K562 (cell line): Measurements from ENCODE around the gene POLR3E. TPM values are rescaled to one million over a fixed set of nuclear protein-coding genes. Genes with fewer than 3 reads are reported as not detected.

Experiments
- ATAC-seq: fragments of 200-7000 bp; cut with Tn5 transposase; 3 replicates; pipeline ENCODE4 v1.9.1; 2020; ENCODE audit warnings: moderate library complexity
- BruUV-seq: library from RNA; stranded (reverse); fragments of 400-500 nt; replicated peaks from 2 replicates; lab custom pipeline; 2021; lab: Mats Ljungman, UMichigan
- CTCF ChIA-PET: fragments of 300-600 bp; formaldehyde crosslinking; extraction: SDS; loops from one replicate; lab custom pipeline; 2021; ENCODE audit warnings: low intra/inter-chr PET ratio; lab: Yijun Ruan, JAX
- POLR2A ChIA-PET: fragments of 300-600, 350-650 bp; sonication (Branson Sonifier 250); formaldehyde crosslinking; extraction: SDS; loops from one replicate; lab custom pipeline; 2021; ENCODE audit warnings: antibody characterized with exemption, inconsistent platforms; lab: Yijun Ruan, JAX
- DNase-seq, 4 experiments: peaks; one replicate each; pipeline versions ENCODE4 v3.0.0 to v3.0.0-alpha.2; 2011 to 2018; ENCODE audit warnings: low spot score in 3 of 4, mixed read lengths in 3 of 4; ENCODE audit errors: extremely low read depth in 1 of 4
- FAIRE-seq: peaks from 2 replicates; lab custom pipeline; 2011; peaks lifted over from hg19 to GRCh38; lab: Jason Lieb, UNC
- H2AFZ ChIP-seq: 2 replicates; pipeline ENCODE4 v1.6.0; 2011; ENCODE audit warnings: low read depth, low read length, control low read depth, inconsistent platforms
- H3K27ac ChIP-seq: fragments of 200-600 bp; 3 replicates; pipeline ENCODE4 v1.8.0; 2011; ENCODE audit warnings: low read depth, mild to moderate bottlenecking, control low read depth, inconsistent platforms, low read length, moderate library complexity, mixed read lengths; ENCODE audit errors: extremely low read depth
- H3K27me3 ChIP-seq, 2 experiments: fragments of 300-600 bp in 1 of 2; 2 replicates in 1 of 2; 3 replicates in 1 of 2; pipeline versions ENCODE4 v1.6.0 to v1.8.0; 2011; ENCODE audit warnings: inconsistent platforms in 2 of 2, low read length in 2 of 2, mild to moderate bottlenecking in 1 of 2, mixed read lengths in 1 of 2, moderate library complexity in 1 of 2; ENCODE audit not compliant: control insufficient read depth in 2 of 2, insufficient read depth in 2 of 2
- H3K36me3 ChIP-seq: fragments of 300-600 bp; 3 replicates; pipeline ENCODE4 v1.8.0; 2011; ENCODE audit warnings: mild to moderate bottlenecking, low read length, inconsistent platforms; ENCODE audit not compliant: control insufficient read depth, insufficient read depth
- H3K4me1 ChIP-seq, 2 experiments: fragments of 200-600 bp in 1 of 2; replicated peaks in 1 of 2; 2 replicates in 1 of 2; 3 replicates in 1 of 2; pipeline versions ENCODE4 v1.5.1 to v1.8.0; 2011; ENCODE audit warnings: inconsistent platforms in 2 of 2, low read length in 2 of 2, mild to moderate bottlenecking in 1 of 2, mixed read lengths in 1 of 2, moderate library complexity in 1 of 2; ENCODE audit not compliant: control insufficient read depth in 2 of 2, insufficient read depth in 2 of 2
- H3K4me2 ChIP-seq: 2 replicates; pipeline ENCODE4 v1.6.1; 2011; ENCODE audit warnings: low read length, control low read depth, inconsistent platforms, mixed read lengths; ENCODE audit not compliant: insufficient read depth
- H3K4me3 ChIP-seq: fragments of 200-600 bp; sonication (generic), shearing (Covaris generic); 2 replicates; pipeline ENCODE4 v1.5.1; 2016; ENCODE audit warnings: control low read depth, inconsistent platforms
- H3K79me2 ChIP-seq: fragments of 200-600 bp; 3 replicates; pipeline ENCODE4 v1.8.0; 2011; ENCODE audit warnings: low read length, inconsistent platforms; ENCODE audit not compliant: control insufficient read depth, insufficient read depth
- H3K9ac ChIP-seq, 2 experiments: 2 replicates each; pipeline versions ENCODE4 v1.6.0 to v1.6.1; 2011; ENCODE audit warnings: low read depth in 2 of 2, low read length in 2 of 2, control low read depth in 1 of 2, inconsistent platforms in 1 of 2, mild to moderate bottlenecking in 1 of 2, mixed read lengths in 1 of 2; ENCODE audit not compliant: insufficient read depth in 1 of 2
- H3K9me1 ChIP-seq: one replicate; pipeline ENCODE4 v1.6.0; 2011; ENCODE audit warnings: inconsistent platforms, mild to moderate bottlenecking, low read length, moderate library complexity; ENCODE audit not compliant: control insufficient read depth, insufficient read depth
- H3K9me3 ChIP-seq: replicated peaks from 2 replicates; pipeline ENCODE4 v1.5.1; 2011; ENCODE audit warnings: low read depth, low read length, inconsistent platforms; ENCODE audit not compliant: control insufficient read depth, insufficient read depth
- H4K20me1 ChIP-seq: replicated peaks from 2 replicates; pipeline ENCODE4 v1.6.1; 2011; ENCODE audit warnings: low read length, inconsistent platforms, mixed read lengths; ENCODE audit not compliant: control insufficient read depth, insufficient read depth
- POLR2G ChIP-seq: fragments of 200-400 bp; formaldehyde crosslinking; IDR thresholded peaks from 2 replicates; pipeline ENCODE4 v1.6.1; 2017; ENCODE audit warnings: low read depth, mild to moderate bottlenecking, antibody characterized with exemption, low read length, moderate library complexity
- RBFOX2 ChIP-seq: fragments of 200-400 bp; formaldehyde crosslinking; IDR thresholded peaks from 2 replicates; pipeline ENCODE4 v1.6.1; 2017; ENCODE audit warnings: low read depth, mild to moderate bottlenecking, low read length, moderate library complexity
- WGBS: fragments of 100-300 bp; shearing (Covaris generic); methylation state at CpG from one replicate; pipeline ENCODE4 v1.1.6; 2016; ENCODE audit warnings: low coverage, mixed read lengths; ENCODE audit not compliant: insufficient coverage; ENCODE audit errors: missing lambda C conversion rate; 5-methylcytosine and 5-hydroxymethylcytosine counted together
- in situ Hi-C: fragments of 300-500 bp; cut with MboI; formaldehyde crosslinking; loops from 4 replicates; pipeline ENCODE4 v1.15.0; 2018; ENCODE audit warnings: inconsistent platforms, mixed read lengths
- intact Hi-C: fragments of 100-400 bp; cut with micrococcal nuclease; formaldehyde crosslinking; loops from 2 replicates; pipeline ENCODE4 v1.14.2; 2022
- polyA plus RNA-seq, 8 experiments: library from polyadenylated mRNA; depleted of rRNA in 4 of 8; stranded (reverse) in 5 of 8; unstranded in 3 of 8; fragments of >200 nt; fragmentation: Nextera tagmentation in 2 of 8; fragmentation: Illumina TruSeq in 1 of 8; extraction: Ambion mirVana in 2 of 8; extraction: Trizol in 1 of 8; gene quantifications; 2 replicates each; pipeline versions ENCODE4 v1.2.1 to v1.2.3, GENCODE V29; 2011 to 2014; ENCODE audit warnings: inconsistent platforms in 1 of 8, missing spikeins in 1 of 8
- total RNA-seq, 7 experiments: library from RNA; depleted of rRNA in 6 of 7; stranded (reverse); fragments of >200 nt in 6 of 7; fragmentation: Illumina TruSeq in 2 of 7; extraction: Trizol in 2 of 7; gene quantifications; 2 replicates each; pipeline versions ENCODE4 v1.2.1 to v1.2.3, GENCODE V29; 2011 to 2021; ENCODE audit warnings: low replicate concordance in 1 of 7
- TF ChIP-seq, protein P1 (sequence below): fragments of 450-650 bp; formaldehyde crosslinking; IDR thresholded peaks from 2 replicates; pipeline ENCODE4 v1.4.0; 2022; ENCODE audit warnings: missing genetic modification characterization

The POLR3E gene
- total and polyA plus RNA-seq, 9 of the 15 experiments (the other 6 are each of a cell fraction or from before 2014, with no cell fraction given), result 17.7 to 151 (median 82.6) TPM

DNA sequence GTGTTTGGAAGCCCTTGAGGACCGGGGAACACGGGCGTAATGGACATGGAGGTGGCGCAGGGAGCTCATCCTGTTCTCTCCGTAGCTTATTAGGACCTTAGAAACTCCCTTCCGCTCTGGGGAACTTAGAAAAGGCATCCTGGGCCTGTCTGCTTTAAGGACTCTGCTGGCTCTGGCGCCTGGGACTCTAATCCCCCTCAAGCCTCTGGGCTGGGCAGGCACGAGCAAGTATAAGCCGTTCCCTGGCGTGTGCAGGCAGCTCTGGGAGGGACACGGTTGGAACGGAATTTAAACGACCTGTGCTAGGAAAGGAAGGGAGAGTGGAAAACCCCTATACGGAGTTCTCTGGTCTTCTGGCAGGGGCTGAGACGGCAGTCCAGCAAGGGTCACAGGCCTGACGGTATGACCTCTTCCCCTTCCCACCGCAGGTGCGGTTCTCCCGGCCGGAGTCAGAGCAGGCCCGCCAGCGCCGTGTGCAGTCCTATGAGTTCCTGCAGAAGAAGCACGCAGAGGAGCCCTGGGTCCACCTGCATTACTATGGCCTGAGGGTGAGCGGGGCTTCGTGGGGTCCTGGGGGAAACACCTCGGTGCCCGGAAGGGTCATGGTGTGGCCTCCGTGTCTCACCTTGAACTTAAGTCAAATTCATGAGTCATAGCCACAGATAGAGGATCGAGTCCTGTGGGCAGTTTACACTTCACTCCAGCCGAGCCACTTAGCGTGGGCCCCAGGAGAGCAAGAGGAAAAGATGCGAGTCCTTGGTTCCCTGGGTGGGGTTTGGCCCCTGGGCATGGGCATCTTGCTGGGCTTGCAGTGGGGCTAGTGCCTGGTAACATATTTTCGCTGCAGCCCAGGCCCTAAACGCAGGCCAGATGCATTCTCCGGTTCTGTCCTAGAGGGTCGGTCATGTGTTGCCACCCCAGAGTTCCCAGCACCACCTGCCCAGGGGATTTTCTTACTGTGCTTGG is 17.7 kb downstream of the POLR3E start:
- no peak overlapping the region for H3K27ac ChIP-seq
- no peak overlapping the region for H3K4me3 ChIP-seq
- H2AFZ ChIP-seq, result no peak overlapping the region
- ChIA-PET POLR2A (interaction anchor here (0.9 to 2.8 kb wide), 2 partner anchors 16 to 28 kb away, joined by 3 to 10 read pairs; no protein-coding TSS in a partner anchor), CTCF (no interaction called here)
- H3K4me2 ChIP-seq, result no peak overlapping the region
- H3K27me3 ChIP-seq, result no peaks in the 10 kb centered on the region
- no peaks in the 10 kb centered on the region for H3K79me2 ChIP-seq
- in situ Hi-C loops, result loop anchor here (10.0 kb wide), 1 partner anchor 1160 kb away; the partner anchor contains the start of genes DNAH3 and LDAF1
- H4K20me1 ChIP-seq, result peaks cover 8% of the 10 kb centered on the region; the same call in 1 of the 2 replicates
- no peak for DNase-seq
- no peaks in the 10 kb centered on the region for H3K9me1 ChIP-seq
- 92% methylated on average over 33 of the region's 37 CpGs for WGBS
- TF ChIP-seq POLR2G, result peak; percentile 36; the same call in 1 of the 2 replicates
- TF ChIP-seq RBFOX2, result peak; percentile 43; the same call in 1 of the 2 replicates
- TF ChIP-seq, protein P1, sequence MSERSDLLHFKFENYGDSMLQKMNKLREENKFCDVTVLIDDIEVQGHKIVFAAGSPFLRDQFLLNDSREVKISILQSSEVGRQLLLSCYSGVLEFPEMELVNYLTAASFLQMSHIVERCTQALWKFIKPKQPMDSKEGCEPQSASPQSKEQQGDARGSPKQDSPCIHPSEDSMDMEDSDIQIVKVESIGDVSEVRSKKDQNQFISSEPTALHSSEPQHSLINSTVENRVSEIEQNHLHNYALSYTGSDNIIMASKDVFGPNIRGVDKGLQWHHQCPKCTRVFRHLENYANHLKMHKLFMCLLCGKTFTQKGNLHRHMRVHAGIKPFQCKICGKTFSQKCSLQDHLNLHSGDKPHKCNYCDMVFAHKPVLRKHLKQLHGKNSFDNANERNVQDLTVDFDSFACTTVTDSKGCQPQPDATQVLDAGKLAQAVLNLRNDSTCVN (CRISPR knock-in tag), result no peak
- peaks cover 3 to 14% of the 10 kb centered on the region in 2 experiments; a peak in 3 of 5 replicates for H3K4me1 ChIP-seq
- ATAC-seq, result no peak
- intact Hi-C loops, result no loop called here
- peak overlapping the region in 1 of 2 experiments; percentile 14; a peak in 2 of 4 replicates for H3K9ac ChIP-seq
- no TSS peak for BruUV-seq
- no peak for FAIRE-seq
- H3K36me3 ChIP-seq, result peaks cover 92% of the 10 kb centered on the region
- H3K9me3 ChIP-seq, result no peaks in the 10 kb centered on the region
